ENCODE results near the gene STRA6.

Gene STRA6

DNA sequence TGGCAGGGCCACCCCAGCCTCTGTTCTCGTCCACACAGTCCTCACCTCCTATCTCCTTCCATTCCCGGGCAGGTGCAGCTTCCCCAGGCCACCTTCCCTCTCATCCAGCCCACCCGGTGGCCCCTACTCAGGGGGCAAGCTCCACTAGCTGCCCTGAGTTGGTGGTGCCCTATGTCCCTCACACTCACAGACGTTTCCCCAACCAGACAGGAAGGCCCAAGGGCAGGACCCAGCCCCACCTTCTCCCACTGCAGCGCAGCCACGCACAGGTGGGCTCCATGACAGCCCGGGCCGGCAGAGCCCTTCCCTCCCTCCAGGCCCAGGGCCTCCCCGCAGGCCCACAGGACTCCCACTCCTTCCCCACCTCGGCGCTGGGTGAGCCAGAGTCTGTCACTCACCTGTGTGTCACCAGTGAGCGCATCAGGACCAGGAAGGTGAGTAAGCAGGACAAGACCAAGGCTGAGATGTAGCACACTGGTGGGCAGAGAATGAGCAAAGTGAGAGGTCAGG is 17.9 kb downstream of the STRA6 start:
- no peak overlapping the region for H3K4me3 ChIP-seq (ENCODE audit: low read depth, low read length)

DNA sequence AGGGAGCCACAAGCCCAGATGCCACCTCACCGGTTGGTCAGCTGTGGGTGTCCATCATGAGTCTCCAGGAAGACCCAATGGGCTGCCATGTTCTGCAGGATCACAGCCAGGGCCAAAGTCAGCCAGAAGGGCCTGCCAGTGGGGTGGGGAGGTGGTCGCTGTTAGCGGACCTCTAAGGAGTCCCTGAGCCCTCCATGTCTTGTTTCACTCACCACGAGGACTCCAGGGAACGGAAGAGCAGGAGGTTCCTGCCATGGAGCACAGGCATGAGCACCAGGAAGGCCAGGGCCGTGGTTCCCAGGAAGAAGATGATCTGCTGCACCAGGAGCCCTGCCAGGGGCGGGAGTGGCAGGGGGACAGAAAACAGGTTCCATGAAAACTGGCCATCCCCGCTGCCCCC is 20.5 kb downstream of the STRA6 start:
- H3K4me3 ChIP-seq (ENCODE audit: low read depth, low read length), result no peak overlapping the region

DNA sequence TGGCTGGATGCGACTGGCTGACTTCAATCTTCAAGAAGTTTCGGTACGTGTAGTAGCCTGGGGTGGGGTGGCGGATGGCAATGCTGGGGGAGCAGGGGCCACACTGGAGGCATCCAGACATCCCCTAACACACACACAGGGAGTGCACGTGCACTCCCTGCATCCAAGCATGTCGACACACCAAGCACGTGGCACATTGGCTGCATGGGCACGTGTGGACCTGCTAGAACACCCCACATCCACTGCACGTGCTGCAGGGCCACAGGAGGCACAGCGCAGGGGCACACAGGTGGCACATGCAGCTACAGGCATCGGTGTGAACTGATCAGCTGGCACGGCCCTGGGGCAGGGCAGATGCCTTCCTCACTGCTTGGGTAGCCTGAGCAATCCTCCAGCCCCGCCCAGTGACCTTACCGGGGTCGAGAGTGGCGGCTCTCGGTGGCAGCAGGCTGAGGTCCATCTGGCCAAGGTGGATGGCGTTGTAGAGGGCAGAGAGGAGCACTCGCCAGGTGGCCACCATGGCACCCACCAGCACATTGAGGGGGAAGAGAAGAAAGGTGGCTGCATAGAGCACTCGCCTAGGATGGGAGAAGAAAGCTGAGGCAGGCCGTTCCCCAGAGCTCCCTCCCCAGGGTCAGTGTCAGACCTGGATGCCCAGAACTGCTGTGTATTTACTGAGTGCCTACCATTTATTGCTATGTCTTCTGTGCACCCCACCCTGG is 21.5 kb downstream of the STRA6 start:
- no peak overlapping the region for H3K4me3 ChIP-seq (ENCODE audit: low read depth, low read length)

DNA sequence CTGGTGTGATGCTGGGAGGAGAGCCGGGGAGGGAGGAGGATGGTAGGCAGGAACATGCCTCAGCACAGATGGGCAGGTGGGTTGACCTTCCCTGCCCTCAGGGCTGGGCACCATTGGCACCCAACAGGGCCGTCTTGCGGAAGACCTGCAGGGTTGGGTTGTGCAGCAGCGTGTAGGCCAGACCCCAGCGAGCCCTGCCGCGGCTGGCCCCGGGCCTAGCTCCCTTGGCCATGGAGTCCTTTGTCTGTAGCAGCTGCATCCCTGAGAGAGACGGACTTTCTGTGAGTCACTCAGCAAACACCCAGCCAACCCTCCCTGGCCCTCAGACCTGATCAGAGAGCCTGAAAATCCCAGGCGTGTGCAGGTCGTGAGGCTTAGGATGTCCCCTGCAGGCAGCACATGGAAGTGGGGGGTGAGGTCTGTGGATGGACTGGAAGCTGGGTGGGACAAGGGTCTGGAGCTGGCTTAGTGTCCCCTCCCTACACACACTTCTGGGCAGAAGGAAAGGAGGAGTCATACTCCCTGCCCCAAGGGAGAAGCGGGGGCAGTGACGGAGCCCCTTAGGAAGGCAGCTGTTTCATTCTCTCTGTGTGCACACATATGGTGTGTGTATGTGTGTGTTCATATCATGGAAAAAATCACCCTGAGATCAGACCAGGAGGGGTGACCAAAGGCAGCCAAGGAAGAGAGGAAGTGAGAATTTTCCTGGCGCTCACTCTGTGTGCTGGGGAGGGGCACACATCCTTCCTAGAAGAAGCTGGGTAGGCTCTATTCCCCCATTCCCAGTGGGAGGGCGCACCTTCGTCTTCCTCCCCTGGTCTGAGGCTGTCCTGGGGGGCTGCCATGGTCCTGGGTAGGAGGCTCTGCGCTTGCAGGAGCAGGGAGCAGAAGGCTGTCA is 22.4 kb downstream of the STRA6 start:
- no peak overlapping the region for H3K4me3 ChIP-seq (ENCODE audit: low read depth, low read length)

DNA sequence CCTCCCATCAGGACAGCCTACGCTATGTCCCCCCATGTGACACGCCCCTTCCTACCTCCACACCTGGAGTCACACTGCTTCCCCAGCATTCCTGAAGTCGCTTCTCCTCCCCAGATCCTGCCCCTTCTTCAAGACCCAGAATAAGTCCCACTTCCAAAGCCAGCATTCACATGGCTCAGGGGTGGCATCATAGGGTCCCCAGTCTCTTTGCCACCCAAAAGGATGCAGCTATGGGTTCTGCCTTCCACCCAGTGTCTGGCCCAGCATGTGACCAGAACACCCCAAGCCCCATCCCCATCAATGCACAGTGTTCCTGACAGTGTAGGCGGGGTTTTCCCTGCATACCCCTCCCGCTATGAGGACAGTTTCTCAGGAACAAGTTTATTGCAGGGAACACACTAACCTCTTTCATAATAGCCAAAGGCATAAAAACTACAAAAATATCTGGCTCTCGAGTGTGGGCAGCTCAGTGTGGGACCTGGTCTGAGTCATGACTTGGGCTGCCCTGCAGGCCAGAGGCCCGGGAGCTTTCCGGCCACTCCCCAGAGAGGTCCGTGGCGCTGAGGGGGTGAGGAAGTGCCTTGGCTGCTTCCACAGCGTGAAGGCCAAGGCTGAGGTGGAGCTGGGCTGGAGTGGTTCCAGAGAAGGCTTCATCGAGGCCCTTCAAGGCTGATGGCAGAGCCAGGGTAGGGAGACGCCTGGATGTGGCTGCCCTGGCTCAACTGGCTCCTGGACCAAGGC is 23.3 kb downstream of the STRA6 start:
- no peak overlapping the region for H3K4me3 ChIP-seq (ENCODE audit: low read depth, low read length)

DNA sequence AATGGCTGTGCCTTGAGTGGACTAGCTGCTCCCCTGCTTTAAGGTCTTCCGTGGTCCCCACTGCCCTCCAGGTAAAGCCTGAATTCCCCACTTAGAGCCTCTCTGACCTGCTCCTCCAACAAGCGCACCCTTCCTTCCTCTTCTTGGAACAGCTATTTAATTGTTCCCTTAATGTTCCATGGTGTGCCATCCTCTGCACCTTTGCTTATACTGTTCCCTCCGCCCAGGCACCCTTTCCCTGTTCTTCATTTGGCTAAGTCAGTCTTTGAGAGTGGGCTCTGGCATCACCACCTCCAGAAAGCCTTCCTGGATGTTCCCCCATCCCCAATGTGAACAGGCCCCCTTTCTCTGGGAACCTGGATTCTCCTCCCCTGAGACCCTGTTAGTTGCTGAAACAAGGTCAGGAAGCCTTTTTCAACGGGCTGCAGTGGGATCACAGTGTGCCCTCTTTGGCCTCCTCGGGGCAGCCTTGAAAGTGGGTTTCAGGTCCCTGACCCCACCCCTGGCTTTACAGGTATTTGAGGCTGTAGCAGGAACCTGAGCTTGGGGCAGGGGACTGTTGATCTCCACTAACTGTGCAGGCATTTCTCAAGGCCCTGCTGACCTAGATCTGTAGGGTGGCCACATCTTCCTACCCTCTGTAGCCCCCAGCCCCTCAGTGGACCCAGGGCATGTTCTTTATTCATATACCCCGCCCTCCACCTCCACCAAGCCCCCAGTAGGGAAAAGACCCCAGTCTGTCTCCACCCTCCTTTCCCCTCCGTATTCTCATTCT is 24.1 kb downstream of the STRA6 start:
- H3K4me3 ChIP-seq (ENCODE audit: low read depth, low read length), result no peak overlapping the region

DNA sequence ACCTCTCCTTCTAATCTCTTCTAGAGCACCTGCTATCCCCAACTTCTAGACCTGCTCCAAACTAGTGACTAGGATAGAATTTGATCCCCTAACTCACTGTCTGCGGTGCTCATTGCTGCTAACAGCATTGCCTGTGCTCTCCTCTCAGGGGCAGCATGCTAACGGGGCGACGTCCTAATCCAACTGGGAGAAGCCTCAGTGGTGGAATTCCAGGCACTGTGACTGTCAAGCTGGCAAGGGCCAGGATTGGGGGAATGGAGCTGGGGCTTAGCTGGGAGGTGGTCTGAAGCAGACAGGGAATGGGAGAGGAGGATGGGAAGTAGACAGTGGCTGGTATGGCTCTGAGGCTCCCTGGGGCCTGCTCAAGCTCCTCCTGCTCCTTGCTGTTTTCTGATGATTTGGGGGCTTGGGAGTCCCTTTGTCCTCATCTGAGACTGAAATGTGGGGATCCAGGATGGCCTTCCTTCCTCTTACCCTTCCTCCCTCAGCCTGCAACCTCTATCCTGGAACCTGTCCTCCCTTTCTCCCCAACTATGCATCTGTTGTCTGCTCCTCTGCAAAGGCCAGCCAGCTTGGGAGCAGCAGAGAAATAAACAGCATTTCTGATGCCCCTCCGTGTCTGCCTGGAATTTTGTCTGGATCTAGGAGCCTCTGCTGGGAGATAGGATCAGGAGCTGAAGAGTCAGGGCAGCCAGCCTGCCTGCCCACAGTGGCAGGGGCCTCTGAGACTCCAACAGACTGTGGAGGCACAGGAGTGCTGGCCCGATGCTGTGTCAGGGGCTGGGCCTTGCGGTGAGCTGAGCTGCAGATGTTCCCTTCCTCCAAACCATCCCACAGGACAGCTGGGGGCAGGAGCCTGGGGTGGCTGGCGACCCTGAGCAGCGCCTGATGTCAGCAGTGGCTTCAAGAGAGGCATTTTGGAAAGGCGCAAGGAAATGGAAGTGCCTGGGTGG is 26.0 kb downstream of the STRA6 start:
- H3K4me3 ChIP-seq (ENCODE audit: low read depth, low read length), result no peak overlapping the region

DNA sequence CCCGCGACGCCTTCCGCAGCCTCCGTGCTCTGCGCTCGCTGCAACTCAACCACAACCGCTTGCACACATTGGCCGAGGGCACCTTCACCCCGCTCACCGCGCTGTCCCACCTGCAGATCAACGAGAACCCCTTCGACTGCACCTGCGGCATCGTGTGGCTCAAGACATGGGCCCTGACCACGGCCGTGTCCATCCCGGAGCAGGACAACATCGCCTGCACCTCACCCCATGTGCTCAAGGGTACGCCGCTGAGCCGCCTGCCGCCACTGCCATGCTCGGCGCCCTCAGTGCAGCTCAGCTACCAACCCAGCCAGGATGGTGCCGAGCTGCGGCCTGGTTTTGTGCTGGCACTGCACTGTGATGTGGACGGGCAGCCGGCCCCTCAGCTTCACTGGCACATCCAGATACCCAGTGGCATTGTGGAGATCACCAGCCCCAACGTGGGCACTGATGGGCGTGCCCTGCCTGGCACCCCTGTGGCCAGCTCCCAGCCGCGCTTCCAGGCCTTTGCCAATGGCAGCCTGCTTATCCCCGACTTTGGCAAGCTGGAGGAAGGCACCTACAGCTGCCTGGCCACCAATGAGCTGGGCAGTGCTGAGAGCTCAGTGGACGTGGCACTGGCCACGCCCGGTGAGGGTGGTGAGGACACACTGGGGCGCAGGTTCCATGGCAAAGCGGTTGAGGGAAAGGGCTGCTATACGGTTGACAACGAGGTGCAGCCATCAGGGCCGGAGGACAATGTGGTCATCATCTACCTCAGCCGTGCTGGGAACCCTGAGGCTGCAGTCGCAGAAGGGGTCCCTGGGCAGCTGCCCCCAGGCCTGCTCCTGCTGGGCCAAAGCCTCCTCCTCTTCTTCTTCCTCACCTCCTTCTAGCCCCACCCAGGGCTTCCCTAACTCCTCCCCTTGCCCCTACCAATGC is 27.1 kb downstream of the STRA6 start:
- H3K4me3 ChIP-seq (ENCODE audit: low read depth, low read length), result no peak overlapping the region

DNA sequence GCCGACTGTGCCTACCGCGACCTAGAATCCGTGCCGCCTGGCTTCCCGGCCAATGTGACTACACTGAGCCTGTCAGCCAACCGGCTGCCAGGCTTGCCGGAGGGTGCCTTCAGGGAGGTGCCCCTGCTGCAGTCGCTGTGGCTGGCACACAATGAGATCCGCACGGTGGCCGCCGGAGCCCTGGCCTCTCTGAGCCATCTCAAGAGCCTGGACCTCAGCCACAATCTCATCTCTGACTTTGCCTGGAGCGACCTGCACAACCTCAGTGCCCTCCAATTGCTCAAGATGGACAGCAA is 27.7 kb downstream of the STRA6 start:
- H3K4me3 ChIP-seq (ENCODE audit: low read depth, low read length), result no peak overlapping the region

DNA sequence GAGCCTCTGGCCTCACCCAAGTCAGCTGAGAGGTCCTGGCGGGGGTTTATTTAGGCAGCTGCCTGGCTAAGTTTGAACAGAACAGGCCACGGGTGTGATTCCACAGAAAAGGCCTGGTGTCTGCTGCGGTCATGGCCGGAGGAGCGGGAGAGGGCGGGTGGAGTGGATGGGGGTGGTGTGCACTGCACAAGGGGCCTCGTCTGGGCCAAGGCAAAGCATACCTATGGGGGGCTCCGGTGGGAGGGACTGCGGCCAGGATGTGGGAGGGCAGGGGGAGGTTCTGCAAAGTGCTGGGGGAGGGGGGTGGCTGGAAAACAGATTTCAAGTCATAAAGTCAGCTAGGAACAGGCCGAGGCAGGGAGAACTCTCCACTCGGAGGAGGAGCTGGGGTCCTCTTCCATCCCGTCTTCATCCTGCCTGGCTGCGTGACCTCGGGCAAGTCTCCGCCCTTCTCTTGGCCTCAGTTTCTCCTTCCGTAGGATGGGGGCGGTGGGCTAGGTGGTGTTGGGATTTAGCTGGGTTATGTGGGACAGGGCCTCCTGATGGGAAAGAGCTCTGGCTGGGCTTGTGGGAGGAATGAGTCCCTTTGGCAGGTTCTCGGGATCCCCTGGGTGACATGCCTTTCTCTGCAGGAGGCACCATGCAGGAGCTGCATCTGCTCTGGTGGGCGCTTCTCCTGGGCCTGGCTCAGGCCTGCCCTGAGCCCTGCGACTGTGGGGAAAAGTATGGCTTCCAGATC is 28.2 kb downstream of the STRA6 start:
- H3K4me3 ChIP-seq (ENCODE audit: low read depth, low read length), result no peak overlapping the region

DNA sequence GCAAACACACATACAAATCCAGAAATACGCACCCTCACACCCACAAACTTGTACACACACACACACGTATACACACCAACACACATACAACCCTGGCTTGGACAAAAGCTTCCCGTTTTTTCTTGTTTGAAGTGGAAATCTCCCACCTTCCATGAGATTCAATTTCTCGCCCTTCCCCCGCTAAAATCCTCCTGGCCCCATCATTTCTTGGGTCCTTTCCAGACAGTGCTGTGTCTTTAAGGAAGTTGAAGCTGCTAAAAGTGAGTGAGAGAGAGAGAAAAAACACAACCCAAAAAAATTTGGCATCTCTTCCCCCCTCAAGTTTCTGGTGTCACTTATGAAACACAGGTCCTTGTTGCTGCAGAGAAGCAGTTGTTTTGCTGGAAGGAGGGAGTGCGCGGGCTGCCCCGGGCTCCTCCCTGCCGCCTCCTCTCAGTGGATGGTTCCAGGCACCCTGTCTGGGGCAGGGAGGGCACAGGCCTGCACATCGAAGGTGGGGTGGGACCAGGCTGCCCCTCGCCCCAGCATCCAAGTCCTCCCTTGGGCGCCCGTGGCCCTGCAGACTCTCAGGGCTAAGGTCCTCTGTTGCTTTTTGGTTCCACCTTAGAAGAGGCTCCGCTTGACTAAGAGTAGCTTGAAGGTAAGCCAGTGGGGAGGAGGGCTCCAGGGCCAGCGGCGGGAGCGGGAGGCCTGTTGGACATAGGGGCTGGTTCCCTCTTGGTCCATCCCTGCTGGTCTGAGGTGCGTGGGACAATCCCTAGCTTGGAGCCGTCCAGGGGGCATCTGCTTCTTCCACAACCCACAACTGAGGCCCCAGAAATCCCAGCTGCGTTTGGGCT is 29.0 kb downstream of the STRA6 start, which contains the start of gene ISLR:
ISLR (plus strand) TSS at position 331 of the 839 bp plus-strand sequence. CDS start 1,149 bp downstream, outside the sequence.
- H3K4me3 ChIP-seq (ENCODE audit: low read depth, low read length), result no peak within 1 kb of the TSS

DNA sequence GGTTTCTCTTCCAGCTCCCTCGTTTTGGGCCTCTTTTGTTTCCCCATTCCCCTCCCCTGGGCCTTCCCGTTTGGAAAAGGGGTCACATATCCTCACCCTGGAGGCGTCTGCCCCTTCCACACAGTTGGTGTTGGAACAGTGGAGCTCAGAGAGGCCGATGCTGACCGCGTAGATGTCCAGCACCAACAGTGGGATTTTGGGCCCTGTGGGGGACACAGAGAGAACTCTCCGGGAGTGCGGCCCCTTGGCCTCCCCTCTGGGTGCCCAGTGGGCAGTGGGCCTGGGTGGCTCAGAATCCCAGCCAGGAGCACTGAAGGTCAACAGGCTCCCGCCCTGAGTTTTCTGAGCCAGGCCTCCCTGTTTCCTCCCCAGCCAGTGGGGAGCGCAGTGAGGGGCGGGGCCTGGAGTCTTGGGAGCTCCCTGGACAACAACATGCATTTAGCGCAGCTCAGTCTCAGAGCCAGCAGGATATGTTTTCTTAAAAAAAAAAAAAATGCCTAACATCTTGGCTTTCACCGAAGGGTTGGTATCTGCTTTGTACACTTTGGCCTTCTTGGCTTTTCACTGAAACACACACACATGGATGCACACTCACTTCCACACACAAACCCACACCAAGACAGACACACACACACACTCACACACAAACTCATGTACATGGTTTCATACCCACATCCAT is 29.7 kb downstream of the STRA6 start:
- no peak overlapping the region for H3K4me3 ChIP-seq (ENCODE audit: low read depth, low read length)

DNA sequence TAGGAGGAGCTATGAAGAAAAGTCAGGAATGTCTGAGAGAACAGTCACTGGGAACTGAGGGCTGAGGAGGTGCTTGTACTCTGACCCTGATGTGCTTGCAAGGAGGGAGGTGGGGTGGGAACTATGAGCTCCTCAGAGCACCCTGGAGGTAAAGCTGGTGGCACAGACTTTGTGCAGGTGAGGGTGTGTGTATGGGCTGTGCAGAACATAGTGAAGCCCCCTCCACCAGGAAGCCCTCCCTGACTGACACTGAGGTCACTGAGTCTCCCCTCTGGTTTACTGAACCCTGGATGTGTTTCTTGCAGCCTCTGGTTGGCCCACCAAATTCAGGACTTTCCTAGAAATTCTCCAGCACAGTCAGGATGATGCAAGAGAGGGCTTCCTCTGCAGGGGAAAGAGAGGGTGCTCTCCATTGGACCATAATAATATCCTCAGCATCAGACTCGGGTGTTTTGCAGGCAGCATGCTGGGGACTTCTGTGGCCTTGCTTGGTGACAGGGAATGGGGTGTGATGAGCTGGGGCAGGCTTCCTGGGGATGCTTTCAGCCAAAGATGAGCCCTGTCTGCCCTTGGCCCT is 30.5 kb downstream of the STRA6 start:
- H3K4me3 ChIP-seq (ENCODE audit: low read depth, low read length), result no peak overlapping the region

DNA sequence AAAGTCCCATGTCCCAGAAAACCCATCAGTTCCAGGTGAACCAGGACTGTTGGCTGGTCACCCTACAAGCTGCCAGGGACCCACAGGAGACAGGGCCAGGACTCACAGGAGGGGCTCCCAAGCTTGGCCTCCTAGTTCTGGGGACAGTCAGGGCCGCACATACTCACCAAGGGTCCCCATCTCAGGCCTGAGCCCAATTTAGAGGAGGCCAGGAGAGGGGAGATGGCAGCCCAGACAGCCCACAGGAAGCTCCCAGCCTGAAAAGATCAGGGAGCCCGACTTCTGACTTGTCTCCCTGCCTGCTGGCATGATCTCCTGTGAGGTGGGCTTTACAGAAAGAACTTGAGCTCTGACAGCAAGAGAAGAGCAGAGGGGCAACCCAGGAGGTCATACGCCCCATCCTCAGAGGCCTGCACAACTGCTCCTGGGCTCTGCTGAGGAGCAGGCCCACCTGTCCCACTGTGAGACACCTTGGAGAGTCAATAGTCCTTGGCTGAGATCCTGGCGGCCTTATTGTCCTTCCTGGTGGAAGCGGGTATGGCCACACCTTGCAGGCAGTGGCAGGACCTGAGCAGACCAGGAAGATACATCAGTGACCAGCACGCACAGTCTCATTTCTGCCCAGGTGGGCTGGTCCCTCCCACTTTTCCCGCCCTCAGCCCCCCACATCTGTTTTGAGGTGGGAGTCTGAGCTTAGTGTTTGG is 31.6 kb downstream of the STRA6 start:
- H3K4me3 ChIP-seq (ENCODE audit: low read depth, low read length), result no peak overlapping the region

DNA sequence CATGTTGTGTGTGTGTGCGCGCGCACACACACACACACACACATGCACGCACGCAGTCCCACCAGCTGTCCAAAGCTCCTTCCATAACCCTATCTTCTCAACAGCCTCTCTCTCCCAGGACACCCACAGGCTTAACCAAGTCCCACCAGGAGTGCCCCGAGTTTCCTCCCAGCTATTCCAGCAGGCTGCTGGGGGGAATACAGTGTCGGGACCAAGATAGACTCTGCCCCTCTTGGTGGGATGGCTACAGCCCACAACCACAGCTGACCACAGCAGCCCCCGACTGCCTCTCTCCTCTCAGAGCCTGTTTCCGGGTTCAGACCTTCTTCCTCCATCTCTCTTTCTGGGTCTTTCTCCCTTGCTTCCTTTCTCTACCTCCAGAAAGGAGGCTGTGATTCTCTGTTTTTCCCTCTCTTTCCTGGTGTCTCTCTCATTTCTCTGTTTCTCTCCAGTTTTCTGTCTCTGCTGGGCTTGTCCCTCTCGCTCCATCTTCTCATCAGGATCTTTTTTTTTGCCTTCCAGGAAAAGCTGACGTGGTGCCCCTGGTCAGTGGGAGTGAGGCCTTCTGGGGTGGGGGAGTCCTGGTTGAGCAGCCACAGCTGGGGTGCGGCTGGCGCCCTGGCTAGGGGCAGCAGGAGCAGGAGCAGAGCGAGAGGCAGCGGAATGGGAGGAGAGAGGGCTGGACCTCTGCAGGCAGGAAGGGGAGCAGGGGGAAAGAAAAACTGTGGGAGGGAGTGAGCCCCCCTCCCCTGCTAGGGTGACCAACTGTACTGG is 32.3 kb downstream of the STRA6 start:
- H3K4me3 ChIP-seq (ENCODE audit: low read depth, low read length), result no peak overlapping the region

Data from iPS-11a (cell line).